BJ (cell line): Measurements from ENCODE around the gene HNRNPUL2. TPM values are rescaled to one million over a fixed set of nuclear protein-coding genes. Genes with fewer than 3 reads are reported as not detected.
"Not testable (repeated sequence)": the region's sequence is repeated elsewhere in the genome, so short reads cannot be mapped to it uniquely, and the experiment has no call there.

Experiments
- CTCF ChIA-PET: fragments of 350-600 bp; formaldehyde crosslinking; extraction: SDS; loops from one replicate; lab custom pipeline; 2021; ENCODE audit warnings: antibody characterized with exemption, inconsistent platforms; lab: Yijun Ruan, JAX
- POLR2A ChIA-PET: fragments of 300-600 bp; sonication (Branson Sonifier 250); formaldehyde crosslinking; extraction: SDS; loops from one replicate; lab custom pipeline; 2021; ENCODE audit warnings: antibody characterized with exemption; lab: Charles Lee
- DNase-seq: peaks from one replicate; pipeline ENCODE4 v3.0.0-alpha.2; 2011; ENCODE audit warnings: low read depth
- H3K27me3 ChIP-seq: 2 replicates; pipeline ENCODE4 v1.6.0; 2011; ENCODE audit warnings: low read length; ENCODE audit not compliant: control insufficient read depth, insufficient read depth
- H3K36me3 ChIP-seq: 2 replicates; pipeline ENCODE4 v1.5.1; 2011; ENCODE audit warnings: low read length; ENCODE audit not compliant: control insufficient read depth, insufficient read depth
- H3K4me3 ChIP-seq: 2 replicates; pipeline ENCODE4 v1.5.1; 2011; ENCODE audit warnings: low read depth, mild to moderate bottlenecking, control low read depth, low read length
- polyA plus RNA-seq: library from polyadenylated mRNA; depleted of rRNA; stranded (reverse); fragments of >200 nt; gene quantifications from 2 replicates; pipeline ENCODE4 v1.2.3, GENCODE V29; 2011
- TF ChIP-seq, protein P1 (sequence below): IDR thresholded peaks from 2 replicates; pipeline ENCODE4 v1.5.1; 2011; ENCODE audit warnings: low read depth, mild to moderate bottlenecking, control low read depth, inconsistent platforms, low read length, moderate library complexity; ENCODE audit not compliant: insufficient read depth

The HNRNPUL2 gene
- polyA plus RNA-seq, 1 experiment, result 10.0 TPM

DNA sequence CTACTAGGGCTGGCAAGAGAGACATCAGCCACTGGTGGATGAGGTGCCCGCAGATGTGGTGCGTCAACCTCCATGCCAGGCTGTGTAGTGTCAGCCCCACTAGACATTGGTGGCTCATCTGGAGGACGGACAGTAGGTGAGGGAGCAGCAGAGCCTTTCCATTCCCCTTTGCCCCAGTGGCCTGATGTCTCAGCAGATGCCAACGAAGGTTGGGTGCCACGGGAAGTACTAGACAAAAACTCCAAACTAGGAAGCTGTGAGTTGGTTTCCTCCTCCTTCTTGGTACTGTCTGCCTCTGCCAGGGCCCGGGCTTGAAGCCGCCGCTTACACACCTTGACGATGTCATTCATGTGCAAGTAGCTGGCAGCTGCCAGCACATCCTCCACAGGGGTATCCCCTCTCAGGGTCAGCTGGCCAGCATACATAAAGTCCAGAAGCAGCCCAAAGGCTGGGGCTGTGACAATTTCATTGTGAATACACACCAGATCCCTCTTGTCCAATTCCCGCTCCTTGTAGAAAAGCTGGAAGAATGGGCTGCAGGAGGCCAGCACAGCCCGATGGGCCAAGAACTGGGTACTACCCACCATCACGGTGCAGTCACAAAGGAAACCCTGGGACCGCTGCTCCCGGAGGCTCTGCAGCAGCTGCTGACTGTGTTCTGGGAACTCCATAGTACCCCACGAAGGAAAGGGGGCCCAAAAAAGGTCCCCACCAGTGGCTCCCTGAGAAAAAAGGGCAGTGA, 25.9 kb upstream of the HNRNPUL2 start:
- Histone ChIP-seq H3K4me3 (peak overlapping the region; percentile 75), H3K36me3 (peaks cover 11% of the 10 kb centered on the region), H3K27me3 (no peaks in the 10 kb centered on the region)
- no peak for DNase-seq
- TF ChIP-seq, protein P1, sequence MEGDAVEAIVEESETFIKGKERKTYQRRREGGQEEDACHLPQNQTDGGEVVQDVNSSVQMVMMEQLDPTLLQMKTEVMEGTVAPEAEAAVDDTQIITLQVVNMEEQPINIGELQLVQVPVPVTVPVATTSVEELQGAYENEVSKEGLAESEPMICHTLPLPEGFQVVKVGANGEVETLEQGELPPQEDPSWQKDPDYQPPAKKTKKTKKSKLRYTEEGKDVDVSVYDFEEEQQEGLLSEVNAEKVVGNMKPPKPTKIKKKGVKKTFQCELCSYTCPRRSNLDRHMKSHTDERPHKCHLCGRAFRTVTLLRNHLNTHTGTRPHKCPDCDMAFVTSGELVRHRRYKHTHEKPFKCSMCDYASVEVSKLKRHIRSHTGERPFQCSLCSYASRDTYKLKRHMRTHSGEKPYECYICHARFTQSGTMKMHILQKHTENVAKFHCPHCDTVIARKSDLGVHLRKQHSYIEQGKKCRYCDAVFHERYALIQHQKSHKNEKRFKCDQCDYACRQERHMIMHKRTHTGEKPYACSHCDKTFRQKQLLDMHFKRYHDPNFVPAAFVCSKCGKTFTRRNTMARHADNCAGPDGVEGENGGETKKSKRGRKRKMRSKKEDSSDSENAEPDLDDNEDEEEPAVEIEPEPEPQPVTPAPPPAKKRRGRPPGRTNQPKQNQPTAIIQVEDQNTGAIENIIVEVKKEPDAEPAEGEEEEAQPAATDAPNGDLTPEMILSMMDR, result no peak
- POLR2A ChIA-PET, result interaction anchor here (0.5 to 1.3 kb wide), 9 partner anchors 18 to 1016 kb away, joined by 3 to 17 read pairs (median 5); partner anchors contain the start of genes C11orf98, CSKMT, EEF1G and HNRNPUL2
- CTCF ChIA-PET, result interaction anchor here (1.0 to 2.1 kb wide), 6 partner anchors 14 to 59 kb away, joined by 3 to 13 read pairs (median 4); partner anchors contain the start of gene TMEM179B

DNA sequence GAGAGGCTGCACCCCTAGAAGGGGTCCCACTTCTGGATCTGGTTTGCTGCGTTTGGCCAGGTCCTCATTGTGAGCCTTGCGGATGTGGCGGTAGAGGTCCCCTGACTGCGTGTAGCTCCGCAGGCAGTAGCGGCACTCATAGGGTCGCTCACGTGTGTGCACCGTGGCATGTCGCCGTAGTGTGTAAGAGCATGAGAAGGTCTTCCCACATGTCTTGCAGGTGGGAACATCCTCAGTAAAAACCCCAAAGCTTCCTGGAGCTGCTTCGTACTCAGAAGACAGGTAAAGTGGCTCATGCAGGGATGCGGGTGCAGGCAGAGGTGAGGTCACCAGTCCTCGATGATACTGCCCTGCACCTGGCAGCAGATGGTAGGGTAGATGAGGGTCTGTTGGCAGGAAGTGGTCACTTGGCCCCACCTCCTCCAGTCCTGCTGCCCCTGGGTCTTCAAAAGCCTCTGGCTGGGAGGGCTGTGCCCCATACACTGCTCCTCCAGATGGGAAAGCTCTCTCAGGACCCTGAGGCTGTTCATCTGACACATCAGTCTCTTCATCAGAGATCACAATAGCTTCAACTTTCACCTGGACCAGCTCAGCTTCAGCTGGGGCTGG, 25.0 kb upstream of the HNRNPUL2 start:
- ChIA-PET CTCF (interaction anchor here (1.0 to 2.1 kb wide), 2 partner anchors 18 to 34 kb away, joined by 3 to 13 read pairs; partner anchors contain the start of gene TMEM179B), POLR2A (no interaction called here)
- DNase-seq, result no peak
- TF ChIP-seq, protein P1, result no peak
- Histone ChIP-seq H3K36me3 (peaks cover 11% of the 10 kb centered on the region), H3K4me3 (no peak overlapping the region), H3K27me3 (no peaks in the 10 kb centered on the region)

GRCh38 chr11:62749931-62750330, 22.7 kb upstream of the HNRNPUL2 start:
- DNase-seq, CTCF ChIA-PET: not testable (repeated sequence)
- POLR2A ChIA-PET, result interaction anchor here (0.6 kb wide), 1 partner anchor 23 kb away, joined by 20 read pairs; no protein-coding TSS in a partner anchor

GRCh38 chr11:62747475-62748160, 20.4 kb upstream of the HNRNPUL2 start:
- ChIA-PET CTCF (interaction anchor here (2.7 kb wide), 1 partner anchor 39 kb away, joined by 9 read pairs; the partner anchor contains the start of gene TMEM179B), POLR2A (no interaction called here)
- DNase-seq, result no peak
- Histone ChIP-seq H3K4me3 (no peak overlapping the region), H3K36me3 (peaks cover 7% of the 10 kb centered on the region), H3K27me3 (no peaks in the 10 kb centered on the region)
- TF ChIP-seq, protein P1, result no peak

More at GRCh38 chr11:62749931-62750330, 22.7 kb upstream of the HNRNPUL2 start:
- not testable (repeated sequence) for H3K27me3 ChIP-seq, H3K4me3 ChIP-seq
- peaks cover 11% of the 10 kb centered on the region for H3K36me3 ChIP-seq

DNA sequence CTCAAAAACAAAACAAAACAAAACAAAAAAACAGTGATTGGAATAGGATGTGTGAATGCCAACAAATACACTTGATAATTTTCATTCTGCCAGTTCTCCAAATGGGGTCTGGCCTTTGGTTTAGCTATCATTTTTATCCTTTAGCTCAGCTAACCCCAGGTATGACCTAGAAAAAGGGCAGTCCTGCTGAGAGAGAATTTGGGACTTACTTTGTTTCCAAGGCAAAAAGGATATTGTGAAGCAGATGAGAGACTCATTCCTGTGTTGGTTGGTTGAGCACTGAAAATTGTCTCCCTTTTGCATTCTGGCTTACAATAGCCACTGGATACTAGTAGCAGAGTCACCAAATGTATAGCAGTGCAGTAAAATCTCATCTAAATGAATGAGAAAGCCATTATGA, 9.9 kb upstream of the HNRNPUL2 start:
- TF ChIP-seq, protein P1, result no peak
- CTCF ChIA-PET, result no interaction called here
- POLR2A ChIA-PET, result interaction anchor here (0.6 kb wide), 1 partner anchor 24 kb away, joined by 7 read pairs; the partner anchor contains the start of gene POLR2G
- no peak for DNase-seq
- H3K27me3 ChIP-seq, result no peaks in the 10 kb centered on the region
- no peak overlapping the region for H3K4me3 ChIP-seq
- peaks cover 9% of the 10 kb centered on the region for H3K36me3 ChIP-seq
